Stomach smooth muscle (tissue), 2 donors: ENCODE results near the gene KCNA4.

Experiments
- H3K27ac ChIP-seq: one replicate; pipeline ENCODE4 v1.7.0; 2013; ENCODE audit warnings: mild to moderate bottlenecking, low read length, inconsistent platforms
- H3K27me3 ChIP-seq, 2 donors: one replicate each; pipeline ENCODE4 v1.7.0; 2013; ENCODE audit warnings: low read length in 2 of 2; ENCODE audit not compliant: insufficient read depth in 2 of 2, control insufficient read depth in 1 of 2
- H3K36me3 ChIP-seq, 2 donors: one replicate each; pipeline ENCODE4 v1.7.0; 2013; ENCODE audit warnings: low read length in 2 of 2; ENCODE audit not compliant: control insufficient read depth in 2 of 2, insufficient read depth in 2 of 2
- H3K4me1 ChIP-seq: one replicate; pipeline ENCODE4 v1.7.0; 2013; ENCODE audit warnings: low read length; ENCODE audit not compliant: control insufficient read depth, insufficient read depth
- H3K4me3 ChIP-seq, 2 donors: one replicate each; pipeline ENCODE4 v1.7.0; 2013; ENCODE audit warnings: low read length in 2 of 2
- H3K9ac ChIP-seq, 2 donors: one replicate each; pipeline ENCODE4 v1.7.0; 2013; ENCODE audit warnings: low read length in 2 of 2, mild to moderate bottlenecking in 1 of 2
- H3K9me3 ChIP-seq, 2 donors: one replicate each; pipeline ENCODE4 v1.7.0; 2013; ENCODE audit warnings: low read length in 2 of 2; ENCODE audit not compliant: control insufficient read depth in 2 of 2
- donor health status: healthy.
- donor health status: Pancreatic carcinoma.

Gene KCNA4

GRCh38 chr11:30025396-30026139 lies 8.7 kb upstream of the KCNA4 start:
- no peaks in the 10 kb centered on the region for H3K36me3 ChIP-seq
- H3K9ac ChIP-seq, result no peak overlapping the region
- peaks cover 2% of the 10 kb centered on the region for H3K4me1 ChIP-seq
- H3K27me3 ChIP-seq, result no peaks in the 10 kb centered on the region
- H3K4me3 ChIP-seq, result no peak overlapping the region
- no peak overlapping the region for H3K27ac ChIP-seq
- no peaks in the 10 kb centered on the region for H3K9me3 ChIP-seq

GRCh38 chr11:30023074-30023473 lies 6.2 kb upstream of the KCNA4 start:
- Histone ChIP-seq H3K9me3 (no peaks in the 10 kb centered on the region), H3K27me3 (no peaks in the 10 kb centered on the region), H3K9ac (no peak overlapping the region), H3K4me3 (no peak overlapping the region), H3K27ac (no peak overlapping the region), H3K36me3 (no peaks in the 10 kb centered on the region), H3K4me1 (peaks cover 2% of the 10 kb centered on the region)

GRCh38 chr11:30019481-30019880 lies 2.7 kb upstream of the KCNA4 start:
- peaks cover 0 to 5% of the 10 kb centered on the region in 2 donors for H3K27me3 ChIP-seq
- H3K9me3 ChIP-seq, result no peaks in the 10 kb centered on the region
- no peaks in the 10 kb centered on the region for H3K36me3 ChIP-seq
- no peak overlapping the region for H3K27ac ChIP-seq
- H3K4me1 ChIP-seq, result peaks cover 11% of the 10 kb centered on the region
- H3K9ac ChIP-seq, result no peak overlapping the region
- no peak overlapping the region for H3K4me3 ChIP-seq

DNA sequence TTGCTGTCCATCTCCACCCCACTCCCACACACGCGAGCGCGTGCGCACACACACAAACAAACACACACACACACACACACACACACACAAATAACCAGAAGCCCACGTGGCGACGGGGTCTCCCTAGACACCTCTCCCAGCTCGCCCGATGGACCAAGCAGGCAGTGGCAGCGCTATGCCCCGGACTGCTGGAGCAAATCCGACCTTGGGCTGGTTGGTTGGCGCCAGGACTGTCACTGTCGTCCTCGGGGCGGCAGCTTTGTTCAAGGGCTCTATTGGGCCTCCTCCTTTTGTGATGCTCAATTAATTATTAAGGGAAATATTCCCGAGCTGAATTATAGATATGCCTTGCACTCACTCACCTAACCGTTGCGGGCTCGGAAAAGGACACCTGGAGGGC lies 1.7 kb upstream of the KCNA4 start:
- Histone ChIP-seq H3K4me3 (no peak overlapping the region), H3K4me1 (peaks cover 11% of the 10 kb centered on the region), H3K36me3 (no peaks in the 10 kb centered on the region), H3K9ac (no peak overlapping the region), H3K27ac (no peak overlapping the region), H3K27me3 (peaks cover 0 to 5% of the 10 kb centered on the region in 2 donors), H3K9me3 (no peaks in the 10 kb centered on the region)

- Histone ChIP-seq H3K4me1 (peaks cover 9% of the 10 kb centered on the region), H3K27ac (no peak overlapping the region), H3K36me3 (no peaks in the 10 kb centered on the region), H3K9ac (no peak overlapping the region), H3K9me3 (no peaks in the 10 kb centered on the region), H3K4me3 (peak overlapping the region; percentile 65 to 76), H3K27me3 (peaks cover 0 to 5% of the 10 kb centered on the region in 2 donors)
These were observed 640 bp upstream of the KCNA4 start for GRCh38 chr11:30017445-30017895.

- peaks cover 9% of the 10 kb centered on the region for H3K4me1 ChIP-seq
- H3K36me3 ChIP-seq, result no peaks in the 10 kb centered on the region
- peaks cover 0 to 5% of the 10 kb centered on the region in 2 donors for H3K27me3 ChIP-seq
- no peak overlapping the region for H3K27ac ChIP-seq
- H3K9me3 ChIP-seq, result no peaks in the 10 kb centered on the region
- H3K4me3 ChIP-seq, result peak overlapping the region; percentile 65 to 76
- peak overlapping the region in 1 of 2 donors; percentile 29 for H3K9ac ChIP-seq
These were observed 961 bp downstream of the KCNA4 start for GRCh38 chr11:30015725-30016412.

DNA sequence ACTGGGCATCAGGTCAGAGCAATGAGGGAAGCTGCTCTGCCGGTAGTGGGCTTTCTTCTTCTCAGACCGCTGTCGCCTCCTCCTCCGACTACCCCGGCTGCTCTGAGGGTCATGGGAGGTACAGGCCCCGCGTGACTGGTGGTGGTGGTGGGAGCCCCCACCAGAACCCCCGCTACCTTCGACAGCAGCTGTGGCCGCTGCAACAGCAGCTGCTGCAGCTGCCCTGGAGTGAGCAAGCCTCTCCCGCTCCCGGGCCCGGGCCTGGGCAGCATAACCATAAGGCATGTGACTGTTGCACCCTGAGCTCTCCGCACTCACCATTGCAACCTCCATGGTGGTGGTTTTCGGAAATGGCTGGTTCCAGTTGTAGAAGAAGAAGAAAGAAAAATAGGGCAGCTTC lies 4.5 kb downstream of the KCNA4 start:
- no peak overlapping the region for H3K4me3 ChIP-seq
- peaks cover 0 to 4% of the 10 kb centered on the region in 2 donors for H3K27me3 ChIP-seq
- H3K36me3 ChIP-seq, result no peaks in the 10 kb centered on the region
- H3K9me3 ChIP-seq, result no peaks in the 10 kb centered on the region
- H3K27ac ChIP-seq, result no peak overlapping the region
- H3K4me1 ChIP-seq, result peaks cover 5% of the 10 kb centered on the region
- H3K9ac ChIP-seq, result no peak overlapping the region

DNA sequence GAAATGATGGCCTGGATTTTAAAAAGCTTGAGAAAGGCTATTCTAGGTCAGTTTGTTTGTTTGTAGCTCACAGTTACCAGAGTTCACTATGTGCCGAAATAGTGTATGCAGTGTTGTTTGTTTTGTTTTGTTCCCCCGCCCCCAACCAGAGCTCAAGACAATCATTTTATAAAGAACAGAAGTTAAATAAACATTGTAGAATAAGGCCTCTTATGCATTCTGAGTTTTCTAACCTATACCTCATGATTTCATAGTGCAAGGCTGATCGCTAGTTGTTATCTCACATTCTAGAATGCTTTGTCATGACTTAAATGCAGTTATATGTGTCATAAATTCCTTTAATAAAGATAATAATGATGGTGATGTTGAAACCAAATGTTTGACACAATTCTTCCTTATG lies 7.8 kb downstream of the KCNA4 start:
- H3K4me1 ChIP-seq, result no peaks in the 10 kb centered on the region
- no peak overlapping the region for H3K27ac ChIP-seq
- H3K36me3 ChIP-seq, result no peaks in the 10 kb centered on the region
- no peak overlapping the region for H3K9ac ChIP-seq
- no peak overlapping the region for H3K4me3 ChIP-seq
- H3K27me3 ChIP-seq, result no peaks in the 10 kb centered on the region
- no peaks in the 10 kb centered on the region for H3K9me3 ChIP-seq

DNA sequence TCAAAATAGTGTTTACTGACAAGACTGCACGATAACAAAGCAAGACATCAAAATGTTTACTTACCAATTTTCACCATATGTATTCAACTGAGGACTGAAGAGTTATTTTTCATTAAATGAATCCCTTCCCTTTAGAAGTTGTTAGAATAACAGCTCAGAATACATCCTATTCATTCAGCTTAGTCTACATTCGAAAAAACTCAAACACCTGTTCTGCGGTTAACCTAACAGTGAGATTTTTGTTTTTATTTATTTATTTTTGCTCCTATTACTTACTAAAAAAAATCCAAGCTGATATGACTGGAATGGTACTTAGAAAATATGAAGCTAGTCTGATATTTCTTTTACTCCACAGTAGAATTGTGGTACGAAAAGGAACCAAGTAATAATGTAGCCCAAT lies 10.0 kb downstream of the KCNA4 start:
- Histone ChIP-seq H3K9me3 (no peaks in the 10 kb centered on the region), H3K9ac (no peak overlapping the region), H3K27me3 (no peaks in the 10 kb centered on the region), H3K27ac (no peak overlapping the region), H3K36me3 (no peaks in the 10 kb centered on the region), H3K4me3 (no peak overlapping the region), H3K4me1 (no peaks in the 10 kb centered on the region)

GRCh38 chr11:30002157-30002785 lies 14.6 kb downstream of the KCNA4 start:
- Histone ChIP-seq H3K4me1 (no peaks in the 10 kb centered on the region), H3K27ac (no peak overlapping the region), H3K4me3 (no peak overlapping the region), H3K27me3 (no peaks in the 10 kb centered on the region), H3K9me3 (no peaks in the 10 kb centered on the region), H3K9ac (no peak overlapping the region), H3K36me3 (no peaks in the 10 kb centered on the region)
